Uterus (tissue), 4 donors: Measurements from ENCODE around the gene ABCA13. TPM values are rescaled to one million over a fixed set of nuclear protein-coding genes. Genes with fewer than 3 reads are reported as not detected.

Experiments
- DNase-seq, 2 donors: peaks; one replicate each; pipeline ENCODE4 v3.0.0-alpha.2; 2019 to 2020
- H3K27ac ChIP-seq, 2 donors: fragments of 200-600 bp; sonication (generic); 1 replicate in 1 of 2; 2 replicates in 1 of 2; pipeline ENCODE4 v1.5.1; 2016 to 2018
- H3K27me3 ChIP-seq, 2 donors: fragments of 200-600 bp; sonication (generic); one replicate each; pipeline ENCODE4 v1.5.1; 2018 to 2019; ENCODE audit warnings: control low read depth in 1 of 2
- H3K36me3 ChIP-seq, 2 donors: fragments of 200-600 bp; sonication (generic); one replicate each; pipeline ENCODE4 v1.5.1; 2019; ENCODE audit warnings: control low read depth in 1 of 2
- H3K4me1 ChIP-seq, 2 donors: fragments of 200-600 bp; sonication (generic); one replicate each; pipeline ENCODE4 v1.5.1; 2018 to 2019; ENCODE audit warnings: control low read depth in 1 of 2
- H3K4me3 ChIP-seq, 2 donors: fragments of 200-600 bp; sonication (generic); 1 replicate in 1 of 2; 2 replicates in 1 of 2; pipeline ENCODE4 v1.5.1; 2018 to 2019; ENCODE audit warnings: mild to moderate bottlenecking in 1 of 2
- H3K9me3 ChIP-seq, 2 donors: fragments of 200-600 bp; sonication (generic); one replicate each; pipeline ENCODE4 v1.5.1; 2019; ENCODE audit warnings: control low read depth in 1 of 2
- POLR2A ChIP-seq, 2 donors: fragments of 450-650 bp; IDR thresholded peaks; one replicate each; pipeline ENCODE4 v1.6.1; 2016; ENCODE audit warnings: antibody characterized with exemption in 2 of 2, mild to moderate bottlenecking in 1 of 2, moderate library complexity in 1 of 2
- intact Hi-C: fragments of 100-400 bp; cut with DNase I; formaldehyde crosslinking; loops from one replicate; pipeline ENCODE4 v1.15.1; 2023; ENCODE audit warnings: low total_unique reads
- total RNA-seq, 4 donors: library from RNA; depleted of rRNA in 3 of 4; stranded (reverse); fragments of >200 nt in 3 of 4; gene quantifications; one replicate each; pipeline versions ENCODE4 v1.1.0 to v1.2.4, GENCODE V29; 2014 to 2023
- TF ChIP-seq, protein P1 (sequence below), 4 experiments: fragments of 200-600 bp in 2 of 4; fragments of 450-650 bp in 2 of 4; sonication (generic) in 2 of 4; IDR thresholded peaks; one replicate each; pipeline ENCODE4 v1.5.1; 2016 to 2019; ENCODE audit warnings: antibody characterized with exemption in 4 of 4, mild to moderate bottlenecking in 2 of 4, moderate library complexity in 1 of 4
- donor health status: DM: yes; HTN: yes; CAD: no.

Gene ABCA13
- total RNA-seq, 4 donors from 2014 or later, result 0.12 to 1.0 (median 0.26) TPM; not detected in 1

DNA sequence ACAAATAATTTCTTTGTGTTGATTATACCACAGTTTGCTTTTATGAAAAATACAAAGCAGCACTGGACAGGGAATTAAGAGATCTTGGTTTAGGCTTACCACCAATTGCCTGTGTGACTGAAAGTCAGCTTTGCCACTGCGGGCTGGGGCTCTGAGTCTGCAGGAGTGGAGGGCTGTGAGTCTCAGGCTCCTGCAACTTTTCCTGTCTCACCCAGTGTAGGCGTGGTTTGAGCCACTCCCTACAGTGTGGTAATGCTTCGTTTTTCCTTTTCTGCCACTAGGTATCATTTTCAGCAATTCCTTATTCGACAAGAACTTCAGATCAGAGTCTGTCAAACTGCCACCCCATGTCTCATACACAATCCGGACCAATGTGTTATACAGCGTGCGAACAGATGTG, 180.6 kb downstream of the ABCA13 start:
- H3K4me1 ChIP-seq, result no peaks in the 10 kb centered on the region
- no peak overlapping the region for H3K27ac ChIP-seq
- TF ChIP-seq, protein P1, sequence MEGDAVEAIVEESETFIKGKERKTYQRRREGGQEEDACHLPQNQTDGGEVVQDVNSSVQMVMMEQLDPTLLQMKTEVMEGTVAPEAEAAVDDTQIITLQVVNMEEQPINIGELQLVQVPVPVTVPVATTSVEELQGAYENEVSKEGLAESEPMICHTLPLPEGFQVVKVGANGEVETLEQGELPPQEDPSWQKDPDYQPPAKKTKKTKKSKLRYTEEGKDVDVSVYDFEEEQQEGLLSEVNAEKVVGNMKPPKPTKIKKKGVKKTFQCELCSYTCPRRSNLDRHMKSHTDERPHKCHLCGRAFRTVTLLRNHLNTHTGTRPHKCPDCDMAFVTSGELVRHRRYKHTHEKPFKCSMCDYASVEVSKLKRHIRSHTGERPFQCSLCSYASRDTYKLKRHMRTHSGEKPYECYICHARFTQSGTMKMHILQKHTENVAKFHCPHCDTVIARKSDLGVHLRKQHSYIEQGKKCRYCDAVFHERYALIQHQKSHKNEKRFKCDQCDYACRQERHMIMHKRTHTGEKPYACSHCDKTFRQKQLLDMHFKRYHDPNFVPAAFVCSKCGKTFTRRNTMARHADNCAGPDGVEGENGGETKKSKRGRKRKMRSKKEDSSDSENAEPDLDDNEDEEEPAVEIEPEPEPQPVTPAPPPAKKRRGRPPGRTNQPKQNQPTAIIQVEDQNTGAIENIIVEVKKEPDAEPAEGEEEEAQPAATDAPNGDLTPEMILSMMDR (IDR thresholded peaks at IDR 0.05), result no peak
- TF ChIP-seq POLR2A (IDR thresholded peaks at IDR 0.05), result no peak
- H3K27me3 ChIP-seq, result no peaks in the 10 kb centered on the region
- no peaks in the 10 kb centered on the region for H3K9me3 ChIP-seq
- no peak for DNase-seq
- no peaks in the 10 kb centered on the region for H3K36me3 ChIP-seq
- intact Hi-C loops, result no loop called here
- no peak overlapping the region for H3K4me3 ChIP-seq

DNA sequence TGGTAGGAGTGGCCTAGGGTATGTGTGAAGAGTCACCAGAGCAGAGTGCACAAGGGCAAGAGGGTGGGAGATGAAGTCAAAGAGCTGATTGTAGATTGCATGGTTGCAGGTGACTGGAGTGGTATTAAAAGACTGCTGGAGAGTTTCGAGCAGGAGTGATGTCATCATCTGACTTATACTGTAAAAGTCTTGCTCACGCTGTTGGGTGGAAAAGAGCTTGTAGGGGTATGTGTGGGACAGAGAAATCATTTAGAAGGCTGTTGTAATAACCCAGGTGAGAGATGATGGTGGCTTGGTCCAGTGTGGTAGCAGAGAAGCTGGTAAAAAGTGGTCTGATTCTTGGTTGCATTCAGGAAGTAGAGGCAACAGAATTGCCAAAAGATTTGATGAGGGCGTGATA, 184.1 kb downstream of the ABCA13 start:
- no peaks in the 10 kb centered on the region for H3K36me3 ChIP-seq
- H3K4me3 ChIP-seq, result no peak overlapping the region
- no peak for TF ChIP-seq POLR2A (IDR thresholded peaks at IDR 0.05)
- TF ChIP-seq, protein P1 (IDR thresholded peaks at IDR 0.05), result no peak
- no peaks in the 10 kb centered on the region for H3K4me1 ChIP-seq
- intact Hi-C loops, result no loop called here
- H3K27me3 ChIP-seq, result no peaks in the 10 kb centered on the region
- DNase-seq, result no peak
- no peak overlapping the region for H3K27ac ChIP-seq
- no peaks in the 10 kb centered on the region for H3K9me3 ChIP-seq

DNA sequence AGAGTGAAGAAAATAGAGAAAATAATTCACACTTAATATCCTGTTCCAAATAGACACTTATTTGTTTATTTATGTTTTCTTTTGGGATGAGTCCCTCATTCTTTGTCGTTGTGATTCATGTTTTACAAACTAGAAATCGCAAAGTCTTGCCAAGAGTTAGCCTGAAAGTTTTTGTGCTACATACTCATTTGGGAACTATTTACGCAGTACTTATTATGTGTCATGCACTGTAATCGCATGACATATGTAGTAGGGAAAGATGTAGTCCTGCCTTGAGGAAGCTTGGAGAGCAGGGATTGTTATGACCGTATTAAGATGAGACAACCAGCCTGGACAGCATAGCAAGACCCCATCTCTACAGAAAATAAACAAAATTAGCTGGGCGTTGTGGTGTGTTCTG, 189.3 kb downstream of the ABCA13 start:
- H3K36me3 ChIP-seq, result no peaks in the 10 kb centered on the region
- no peak overlapping the region for H3K27ac ChIP-seq
- no peak for TF ChIP-seq POLR2A (IDR thresholded peaks at IDR 0.05)
- TF ChIP-seq, protein P1 (IDR thresholded peaks at IDR 0.05), result no peak
- H3K4me3 ChIP-seq, result no peak overlapping the region
- H3K9me3 ChIP-seq, result no peaks in the 10 kb centered on the region
- no peaks in the 10 kb centered on the region for H3K4me1 ChIP-seq
- H3K27me3 ChIP-seq, result no peaks in the 10 kb centered on the region
- DNase-seq, result no peak
- intact Hi-C loops, result no loop called here

GRCh38 chr7:48363174-48363573, 191.9 kb downstream of the ABCA13 start:
- no peak for DNase-seq
- no peaks in the 10 kb centered on the region for H3K4me1 ChIP-seq
- TF ChIP-seq, protein P1 (IDR thresholded peaks at IDR 0.05), result no peak
- TF ChIP-seq POLR2A (IDR thresholded peaks at IDR 0.05), result no peak
- H3K27me3 ChIP-seq, result no peaks in the 10 kb centered on the region
- H3K27ac ChIP-seq, result no peak overlapping the region
- no peaks in the 10 kb centered on the region for H3K9me3 ChIP-seq
- intact Hi-C loops, result no loop called here
- no peaks in the 10 kb centered on the region for H3K36me3 ChIP-seq
- H3K4me3 ChIP-seq, result no peak overlapping the region

- Histone ChIP-seq H3K9me3 (no peaks in the 10 kb centered on the region), H3K36me3 (no peaks in the 10 kb centered on the region), H3K4me3 (no peak overlapping the region), H3K27me3 (no peaks in the 10 kb centered on the region), H3K4me1 (no peaks in the 10 kb centered on the region), H3K27ac (no peak overlapping the region)
- TF ChIP-seq, protein P1 (IDR thresholded peaks at IDR 0.05), result no peak
- no peak for TF ChIP-seq POLR2A (IDR thresholded peaks at IDR 0.05)
- intact Hi-C loops, result no loop called here
- DNase-seq, result no peak
Observed at GRCh38 chr7:48365010-48365409, 193.8 kb downstream of the ABCA13 start.
